DLD1 (cell line): Measurements from ENCODE around the gene DIP2C.
"Not testable (repeated sequence)": the region's sequence is repeated elsewhere in the genome, so short reads cannot be mapped to it uniquely, and the experiment has no call there.

Experiments
- in situ Hi-C: cut with HindIII; loops from 2 replicates; pipeline ENCODE4 v1.10.0; 2017; ENCODE audit warnings: low sequenced_read_pairs

Gene DIP2C

GRCh38 chr10:369221-369683 is 320.2 kb downstream of the DIP2C start:
- in situ Hi-C loops: no loop called here

DNA sequence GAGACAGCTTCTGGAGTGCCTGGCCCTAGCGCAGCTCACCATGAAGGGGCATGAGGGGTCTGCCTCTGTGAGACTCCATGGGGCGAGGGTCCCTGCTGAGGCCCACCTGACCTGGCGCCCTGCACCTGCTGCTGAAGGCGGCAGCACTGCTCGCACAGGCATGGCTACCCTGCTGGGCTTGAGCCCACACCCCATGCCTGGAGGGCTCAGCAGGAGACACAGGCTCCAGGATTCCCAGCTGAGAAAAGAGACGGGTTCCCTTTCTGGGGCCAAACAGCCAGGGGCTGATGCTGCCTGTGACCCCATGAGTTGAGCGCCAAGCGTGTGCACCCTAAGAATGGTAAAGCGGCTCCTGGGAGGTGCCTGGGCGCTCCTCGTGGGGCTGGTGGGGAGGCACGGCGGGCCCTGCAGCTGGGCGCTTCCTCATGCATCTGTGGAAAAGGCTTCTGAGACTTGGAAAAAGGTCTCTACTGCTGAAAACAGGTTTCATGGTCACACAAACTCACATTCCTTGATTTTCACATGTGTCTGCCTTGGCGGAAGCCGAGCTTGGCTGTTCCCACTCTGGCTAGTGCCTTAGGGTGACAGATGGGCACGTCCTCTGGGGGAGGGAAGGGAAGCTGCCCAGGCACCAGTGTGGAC is 320.8 kb downstream of the DIP2C start:
- in situ Hi-C loops: no loop called here

DNA sequence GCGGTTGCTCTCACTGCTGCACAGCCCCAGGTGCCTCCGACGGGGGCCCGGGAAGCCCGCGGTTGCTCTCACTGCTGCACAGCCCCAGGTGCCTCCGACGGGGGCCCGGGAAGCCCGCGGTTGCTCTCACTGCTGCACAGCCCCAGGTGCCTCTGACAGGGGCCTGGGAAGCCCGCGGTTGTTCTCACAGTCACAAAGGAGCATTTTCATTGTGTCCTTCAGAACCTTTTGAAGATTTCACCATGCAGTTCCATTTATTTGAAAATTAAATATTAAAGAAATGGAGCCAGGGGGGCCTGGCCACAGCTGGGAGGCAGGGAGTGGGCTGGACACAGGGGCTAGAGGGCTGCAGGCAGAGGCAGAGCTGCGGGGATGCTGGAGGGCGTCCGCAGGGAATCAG is 321.4 kb downstream of the DIP2C start:
- in situ Hi-C loops: not testable (repeated sequence)

DNA sequence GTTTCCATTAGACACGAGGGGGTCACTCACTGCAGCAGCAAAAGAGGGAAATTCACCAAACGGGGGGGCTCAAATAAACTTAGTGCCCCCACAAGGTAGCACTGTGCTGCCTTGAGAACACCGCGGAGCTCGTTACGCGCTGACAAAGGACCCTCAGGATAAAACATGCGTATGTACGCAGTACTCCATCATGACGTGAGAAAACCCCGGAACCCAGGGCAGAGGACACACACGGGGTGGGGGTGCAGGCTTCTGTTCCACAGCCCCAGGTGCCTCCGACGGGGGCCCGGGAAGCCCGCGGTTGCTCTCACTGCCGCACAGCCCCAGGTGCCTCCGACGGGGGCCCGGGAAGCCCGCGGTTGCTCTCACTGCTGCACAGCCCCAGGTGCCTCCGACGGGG is 321.8 kb downstream of the DIP2C start:
- in situ Hi-C loops: no loop called here

GRCh38 chr10:366186-366585 is 323.3 kb downstream of the DIP2C start:
- in situ Hi-C loops: no loop called here

- in situ Hi-C loops: no loop called here
These were observed 325.1 kb downstream of the DIP2C start for GRCh38 chr10:364267-364775.

- in situ Hi-C loops: no loop called here
These were observed 326.3 kb downstream of the DIP2C start for GRCh38 chr10:363152-363551.

GRCh38 chr10:361203-362081 is 328.0 kb downstream of the DIP2C start:
- in situ Hi-C loops: no loop called here

DNA sequence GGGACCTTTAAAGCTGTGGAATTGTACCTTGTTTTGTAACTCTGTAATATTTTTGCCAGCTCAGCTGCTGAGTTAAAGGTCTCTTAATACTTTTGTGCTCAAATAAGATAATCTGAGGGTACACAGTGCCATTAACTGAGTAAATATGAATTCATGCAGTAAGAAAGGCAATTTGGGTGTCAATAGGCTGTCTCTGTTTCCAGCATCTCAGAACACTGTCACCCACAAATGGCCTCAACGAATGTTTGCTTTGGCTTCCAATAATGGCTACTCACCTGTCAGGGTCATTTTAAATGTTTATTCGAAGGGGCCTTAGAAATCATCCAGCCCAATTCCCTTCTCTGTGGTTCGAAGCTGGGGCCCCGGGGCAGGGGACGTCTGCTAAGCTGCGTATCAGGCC is 328.8 kb downstream of the DIP2C start:
- in situ Hi-C loops: no loop called here

GRCh38 chr10:359762-360161 is 329.7 kb downstream of the DIP2C start:
- in situ Hi-C loops: no loop called here

- in situ Hi-C loops: no loop called here
These were observed 330.4 kb downstream of the DIP2C start for GRCh38 chr10:359093-359492.

- in situ Hi-C loops: no loop called here
These were observed 332.1 kb downstream of the DIP2C start for GRCh38 chr10:357201-357950.

GRCh38 chr10:356452-356851 is 333.0 kb downstream of the DIP2C start:
- in situ Hi-C loops: no loop called here

GRCh38 chr10:354901-355617 is 334.4 kb downstream of the DIP2C start:
- in situ Hi-C loops: no loop called here

GRCh38 chr10:352476-353235 is 336.8 kb downstream of the DIP2C start:
- in situ Hi-C loops: no loop called here

GRCh38 chr10:351770-352334 is 337.6 kb downstream of the DIP2C start:
- in situ Hi-C loops: no loop called here

DNA sequence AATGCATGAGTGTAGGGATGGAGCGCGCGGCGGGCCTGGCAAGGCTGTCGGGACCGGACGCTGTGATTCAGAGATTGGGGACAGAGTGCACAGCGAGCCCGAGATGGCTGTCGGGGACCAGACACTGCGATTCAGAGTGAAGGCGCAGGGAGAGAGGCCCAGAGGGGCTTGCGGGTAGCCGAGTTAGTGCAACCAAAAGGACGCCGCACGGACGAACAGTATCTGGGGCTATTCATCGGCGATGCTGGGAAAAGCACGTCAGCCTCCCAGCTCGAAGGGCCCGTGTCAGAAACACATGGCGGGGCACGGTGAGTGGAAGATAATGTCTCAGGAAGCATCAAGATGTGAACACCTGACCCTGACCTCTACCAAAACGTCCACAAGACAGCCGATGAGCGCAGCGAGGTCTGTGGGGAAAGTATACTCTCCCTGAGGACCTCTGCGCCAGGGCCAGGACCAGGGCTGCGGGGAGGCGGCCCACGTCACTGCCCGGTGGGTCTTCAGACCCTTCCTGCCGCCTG is 338.4 kb downstream of the DIP2C start:
- in situ Hi-C loops: no loop called here

- in situ Hi-C loops: no loop called here
These were observed 340.4 kb downstream of the DIP2C start for GRCh38 chr10:349081-349480.

DNA sequence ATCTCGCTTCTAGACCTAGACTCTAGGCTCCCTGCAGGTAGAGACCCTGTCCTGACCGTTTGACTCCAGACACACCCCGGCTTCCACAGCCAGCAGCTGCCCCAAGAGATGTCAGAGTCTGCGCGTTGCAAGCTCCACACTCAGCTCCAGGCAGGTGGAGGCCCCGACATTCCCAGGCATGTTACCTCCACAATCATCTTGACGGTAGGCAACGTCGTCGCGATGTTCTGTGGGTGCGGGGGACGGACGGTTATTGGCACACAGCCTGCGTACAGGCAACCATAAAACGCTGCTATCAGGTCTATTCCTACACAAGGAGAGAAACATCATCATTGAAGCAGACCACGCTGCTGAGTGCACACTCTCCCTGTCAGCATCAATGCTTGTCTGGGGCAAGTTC is 341.0 kb downstream of the DIP2C start:
- in situ Hi-C loops: no loop called here
